ENCODE data around the gene SNRPD2.

SNRPD2 gene

DNA sequence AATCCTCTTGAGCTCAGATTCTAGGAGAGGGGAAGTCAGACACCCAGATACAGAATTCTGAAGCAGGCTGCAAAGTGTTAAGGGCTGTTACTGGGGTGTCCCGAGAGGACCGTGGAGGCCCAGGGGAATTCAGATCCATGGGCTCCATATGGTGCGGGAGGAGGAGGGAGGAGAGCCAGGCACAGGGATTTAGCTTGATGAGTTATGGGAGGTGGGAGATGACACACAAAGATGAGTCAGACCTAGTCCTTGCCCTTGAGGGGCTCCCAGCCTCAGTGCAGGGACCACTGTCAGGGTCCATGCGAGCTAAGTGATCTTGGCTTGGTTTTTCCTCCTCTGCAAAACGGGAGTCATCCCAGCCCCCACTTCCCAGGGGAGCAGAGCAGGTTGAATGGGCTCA lies 38.1 kb downstream of the SNRPD2 start:
- Histone ChIP-seq H3K4me1 (ENCODE audit: low read length) (no peaks in the 10 kb centered on the region), H3K4me2 (ENCODE audit: low read depth, low read length) (no peak overlapping the region), H3K4me3 (ENCODE audit: low read length) (no peak overlapping the region), H3K9me2 (replicated peaks; ENCODE audit: insufficient read depth, low read length) (no peaks in the 10 kb centered on the region), H3K9ac (ENCODE audit: low read length) (no peak overlapping the region), H3K27me3 (replicated peaks; ENCODE audit: insufficient read depth, low read length) (peaks cover 27% of the 10 kb centered on the region), H3K9me3 (replicated peaks; ENCODE audit: insufficient read depth, low read length) (no peaks in the 10 kb centered on the region), H3K27ac (ENCODE audit: low read length) (no peak overlapping the region), H3F3A (ENCODE audit: insufficient read depth, low read length) (no peaks in the 10 kb centered on the region), H2AFZ (ENCODE audit: low read length) (no peak overlapping the region), H3K36me3 (replicated peaks; ENCODE audit: insufficient read depth, low read length) (no peaks in the 10 kb centered on the region), H3K79me2 (ENCODE audit: low read length) (no peaks in the 10 kb centered on the region), H4K20me1 (ENCODE audit: insufficient read depth, low read length) (no peaks in the 10 kb centered on the region)
- TF ChIP-seq EZH2phosphoT487 (IDR thresholded peaks at IDR 0.05; ENCODE audit: low read length) (no peak), EZH2 (optimal IDR thresholded peaks at IDR 0.05; ENCODE audit: low read depth, low read length) (no peak)
- TF ChIP-seq, protein P1, sequence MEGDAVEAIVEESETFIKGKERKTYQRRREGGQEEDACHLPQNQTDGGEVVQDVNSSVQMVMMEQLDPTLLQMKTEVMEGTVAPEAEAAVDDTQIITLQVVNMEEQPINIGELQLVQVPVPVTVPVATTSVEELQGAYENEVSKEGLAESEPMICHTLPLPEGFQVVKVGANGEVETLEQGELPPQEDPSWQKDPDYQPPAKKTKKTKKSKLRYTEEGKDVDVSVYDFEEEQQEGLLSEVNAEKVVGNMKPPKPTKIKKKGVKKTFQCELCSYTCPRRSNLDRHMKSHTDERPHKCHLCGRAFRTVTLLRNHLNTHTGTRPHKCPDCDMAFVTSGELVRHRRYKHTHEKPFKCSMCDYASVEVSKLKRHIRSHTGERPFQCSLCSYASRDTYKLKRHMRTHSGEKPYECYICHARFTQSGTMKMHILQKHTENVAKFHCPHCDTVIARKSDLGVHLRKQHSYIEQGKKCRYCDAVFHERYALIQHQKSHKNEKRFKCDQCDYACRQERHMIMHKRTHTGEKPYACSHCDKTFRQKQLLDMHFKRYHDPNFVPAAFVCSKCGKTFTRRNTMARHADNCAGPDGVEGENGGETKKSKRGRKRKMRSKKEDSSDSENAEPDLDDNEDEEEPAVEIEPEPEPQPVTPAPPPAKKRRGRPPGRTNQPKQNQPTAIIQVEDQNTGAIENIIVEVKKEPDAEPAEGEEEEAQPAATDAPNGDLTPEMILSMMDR (IDR thresholded peaks at IDR 0.05; ENCODE audit: low read length) = no peak
- no peak for DNase-seq

DNA sequence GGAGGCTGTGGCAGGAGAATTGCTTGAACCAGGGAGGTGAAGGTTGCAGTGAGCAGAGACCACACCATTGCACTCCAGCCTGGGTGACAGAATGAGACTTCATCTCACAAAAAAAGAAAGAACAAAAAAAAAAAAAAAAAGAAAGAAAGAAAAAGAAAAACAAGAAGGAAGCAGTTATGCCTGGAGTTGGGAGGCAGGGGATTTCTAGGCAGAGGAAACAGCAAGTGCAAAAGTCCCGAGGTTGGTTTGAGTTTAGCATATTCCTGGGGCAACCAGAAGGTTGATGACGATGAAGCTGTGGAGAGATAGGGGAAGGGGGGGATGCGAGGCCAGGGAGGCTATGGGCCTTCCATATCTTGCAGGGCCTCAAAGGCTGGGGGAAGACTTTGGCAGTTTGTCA lies 41.0 kb downstream of the SNRPD2 start:
- H3K9me3 ChIP-seq (replicated peaks; ENCODE audit: insufficient read depth, low read length) = no peaks in the 10 kb centered on the region
- H3K27ac ChIP-seq (ENCODE audit: low read length) = no peak overlapping the region
- no peaks in the 10 kb centered on the region for H3K9me2 ChIP-seq (replicated peaks; ENCODE audit: insufficient read depth, low read length)
- no peak overlapping the region for H3K9ac ChIP-seq (ENCODE audit: low read length)
- no peaks in the 10 kb centered on the region for H3K36me3 ChIP-seq (replicated peaks; ENCODE audit: insufficient read depth, low read length)
- no peak for TF ChIP-seq EZH2 (optimal IDR thresholded peaks at IDR 0.05; ENCODE audit: low read depth, low read length)
- TF ChIP-seq, protein P1 (IDR thresholded peaks at IDR 0.05; ENCODE audit: low read length) = no peak
- TF ChIP-seq EZH2phosphoT487 (IDR thresholded peaks at IDR 0.05; ENCODE audit: low read length) = no peak
- no peak overlapping the region for H2AFZ ChIP-seq (ENCODE audit: low read length)
- DNase-seq = no peak
- no peaks in the 10 kb centered on the region for H4K20me1 ChIP-seq (ENCODE audit: insufficient read depth, low read length)
- peaks cover 12% of the 10 kb centered on the region for H3K27me3 ChIP-seq (replicated peaks; ENCODE audit: insufficient read depth, low read length)
- H3K4me2 ChIP-seq (ENCODE audit: low read depth, low read length) = no peak overlapping the region
- H3K79me2 ChIP-seq (ENCODE audit: low read length) = no peaks in the 10 kb centered on the region
- H3K4me1 ChIP-seq (ENCODE audit: low read length) = 0 out of 2 replicates have a peak, but pooled peaks cover 3% of the 10 kb centered on the region
- H3F3A ChIP-seq (ENCODE audit: insufficient read depth, low read length) = no peaks in the 10 kb centered on the region
- no peak overlapping the region for H3K4me3 ChIP-seq (ENCODE audit: low read length)

DNA sequence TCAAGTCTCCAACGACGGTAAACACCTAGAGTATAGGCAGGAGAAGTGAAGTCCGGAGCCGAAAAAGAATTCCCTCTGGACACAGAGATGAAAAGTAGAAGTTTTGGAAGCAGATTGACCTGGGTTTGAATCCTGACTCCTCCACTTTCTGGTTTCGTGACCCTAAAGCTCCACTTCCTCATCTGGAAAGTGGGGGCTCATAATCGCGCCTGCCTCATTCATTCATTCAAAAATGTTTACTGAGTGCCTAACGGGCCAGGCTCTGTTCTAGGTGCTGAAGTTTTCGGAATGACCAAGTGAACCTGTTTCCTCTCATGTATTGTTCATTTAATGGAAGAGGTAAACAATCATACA lies 45.4 kb downstream of the SNRPD2 start:
- DNase-seq = no peak
- Histone ChIP-seq H3K9me2 (replicated peaks; ENCODE audit: insufficient read depth, low read length) (no peaks in the 10 kb centered on the region), H3K4me3 (ENCODE audit: low read length) (peak overlapping the region; percentile 66), H3K4me1 (ENCODE audit: low read length) (0 out of 2 replicates have a peak, but pooled peaks cover 3% of the 10 kb centered on the region), H2AFZ (ENCODE audit: low read length) (peak overlapping the region; percentile 87), H3K27me3 (replicated peaks; ENCODE audit: insufficient read depth, low read length) (peaks cover 6% of the 10 kb centered on the region; the same call in 1 of the 2 replicates), H3F3A (ENCODE audit: insufficient read depth, low read length) (peaks cover 28% of the 10 kb centered on the region), H3K4me2 (ENCODE audit: low read depth, low read length) (peak overlapping the region; percentile 77), H3K9me3 (replicated peaks; ENCODE audit: insufficient read depth, low read length) (no peaks in the 10 kb centered on the region), H4K20me1 (ENCODE audit: insufficient read depth, low read length) (no peaks in the 10 kb centered on the region), H3K9ac (ENCODE audit: low read length) (no peak overlapping the region; the same call in 1 of the 2 replicates), H3K79me2 (ENCODE audit: low read length) (no peaks in the 10 kb centered on the region), H3K36me3 (replicated peaks; ENCODE audit: insufficient read depth, low read length) (no peaks in the 10 kb centered on the region), H3K27ac (ENCODE audit: low read length) (no peak overlapping the region)
- TF ChIP-seq, protein P1 (IDR thresholded peaks at IDR 0.05; ENCODE audit: low read length) = no peak
- no peak for TF ChIP-seq EZH2phosphoT487 (IDR thresholded peaks at IDR 0.05; ENCODE audit: low read length)
- no peak for TF ChIP-seq EZH2 (optimal IDR thresholded peaks at IDR 0.05; ENCODE audit: low read depth, low read length)

Measured in MM.1S (cell line).